ENCODE data around the gene SDF4.

Gene SDF4

DNA sequence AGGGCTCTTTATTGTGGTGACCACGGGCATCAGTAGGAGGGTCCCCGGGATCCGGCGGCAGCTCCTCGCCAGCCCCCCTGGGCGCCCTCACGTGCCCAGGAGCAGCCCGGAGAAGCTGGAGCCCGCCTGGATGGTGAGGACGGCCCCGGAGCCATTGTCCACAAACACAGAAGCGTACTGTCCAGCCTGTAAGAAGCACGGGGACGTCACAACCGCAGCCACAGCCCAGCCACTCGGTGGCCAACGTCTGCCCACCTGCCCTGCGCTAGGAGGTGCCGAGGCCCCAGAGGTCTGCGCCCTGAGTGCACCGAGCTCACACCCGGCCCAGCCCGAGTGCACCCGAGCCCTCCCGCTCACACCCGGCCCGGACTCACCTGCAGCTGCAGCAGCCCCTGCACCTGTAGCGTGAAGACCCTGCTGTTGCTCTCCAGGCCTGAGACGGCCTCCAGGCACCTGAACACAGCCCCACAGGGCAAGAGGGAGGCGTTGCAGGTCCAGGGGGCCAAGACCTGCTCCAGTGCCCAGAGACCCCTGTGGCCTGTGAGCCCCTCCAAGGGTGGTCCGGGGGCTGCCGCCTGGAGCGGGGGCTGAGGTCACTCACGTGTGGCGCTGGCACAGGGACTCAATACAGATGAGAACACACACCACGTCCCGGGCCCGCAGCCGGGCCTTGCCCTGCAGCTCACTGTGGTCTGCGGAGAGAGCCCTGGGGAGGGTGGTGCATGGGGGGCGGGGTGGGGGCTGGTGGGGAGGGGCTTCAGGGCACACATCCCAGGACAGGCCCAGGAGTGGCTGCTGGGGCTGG, 10.9 kb upstream of the SDF4 start:
- DNase-seq (ENCODE audit: low read depth): no peak

DNA sequence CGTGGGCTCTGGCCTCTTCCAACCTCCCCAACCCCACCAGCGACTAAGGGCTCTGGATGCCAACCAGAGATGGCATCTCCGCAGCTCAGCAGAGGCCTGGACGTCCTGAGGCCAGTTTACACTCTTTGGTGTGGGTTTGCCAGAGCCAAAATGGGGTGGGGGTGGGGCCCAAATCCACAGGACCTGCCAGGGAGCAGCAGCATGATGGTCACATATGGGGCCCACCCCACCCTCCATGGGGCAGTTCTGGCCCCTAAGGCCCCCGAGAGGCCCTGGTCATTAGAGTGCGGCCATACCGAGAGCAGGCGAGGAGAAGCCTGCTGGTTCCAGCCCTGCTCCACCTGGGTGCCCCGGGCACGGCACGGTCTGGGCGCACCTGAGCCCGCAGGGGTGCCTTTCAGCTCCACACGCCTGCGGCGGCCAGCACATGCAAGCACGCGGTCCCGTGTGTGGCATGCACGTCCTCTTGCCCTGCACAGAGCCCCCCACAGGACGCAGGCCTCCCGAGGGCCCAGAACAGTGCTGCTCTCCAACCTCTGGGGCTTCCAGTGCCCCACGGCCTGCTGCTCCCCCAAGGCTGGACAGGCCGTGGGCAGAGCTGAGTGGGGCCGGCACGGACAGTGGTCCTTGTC, 9.9 kb upstream of the SDF4 start:
- no peak for DNase-seq (ENCODE audit: low read depth)

DNA sequence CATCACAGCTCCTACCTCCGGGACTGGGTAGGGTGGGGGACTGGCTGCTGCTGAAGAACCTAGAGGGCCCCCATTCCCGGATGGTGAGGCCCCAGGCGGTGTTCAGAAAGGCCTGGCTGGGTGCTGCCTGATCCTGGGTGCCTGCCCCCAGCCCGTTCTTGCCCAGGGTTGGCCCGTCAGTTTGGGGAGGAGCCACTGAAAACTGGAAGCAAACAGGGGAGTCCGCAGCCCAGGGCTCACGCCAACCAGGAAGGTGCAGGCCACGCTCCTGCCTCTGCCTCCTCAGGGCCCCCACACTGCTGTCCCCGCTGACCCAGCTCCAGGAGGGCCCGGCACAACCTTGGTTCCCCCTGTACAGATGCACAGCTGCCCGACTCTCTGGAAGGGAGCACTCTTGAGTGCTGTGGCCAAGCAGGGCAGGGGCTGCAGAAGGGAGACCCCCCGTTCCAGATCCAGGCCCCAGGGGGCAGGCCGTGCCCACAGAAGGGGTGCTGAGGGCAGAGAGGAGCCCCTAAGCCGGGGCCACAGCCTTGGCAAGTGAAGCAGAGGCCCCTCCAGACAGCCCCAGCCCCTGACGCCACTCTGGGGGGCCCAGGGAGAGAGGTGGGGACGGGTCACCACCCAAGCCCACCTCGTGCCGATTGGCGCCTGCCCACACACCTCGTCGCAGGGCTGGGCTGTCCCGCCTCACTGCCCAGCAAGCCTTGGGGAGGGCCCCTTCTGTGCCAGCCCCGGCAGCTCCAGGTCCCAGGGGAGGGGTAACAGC, 9.2 kb upstream of the SDF4 start:
- DNase-seq (ENCODE audit: low read depth): no peak

DNA sequence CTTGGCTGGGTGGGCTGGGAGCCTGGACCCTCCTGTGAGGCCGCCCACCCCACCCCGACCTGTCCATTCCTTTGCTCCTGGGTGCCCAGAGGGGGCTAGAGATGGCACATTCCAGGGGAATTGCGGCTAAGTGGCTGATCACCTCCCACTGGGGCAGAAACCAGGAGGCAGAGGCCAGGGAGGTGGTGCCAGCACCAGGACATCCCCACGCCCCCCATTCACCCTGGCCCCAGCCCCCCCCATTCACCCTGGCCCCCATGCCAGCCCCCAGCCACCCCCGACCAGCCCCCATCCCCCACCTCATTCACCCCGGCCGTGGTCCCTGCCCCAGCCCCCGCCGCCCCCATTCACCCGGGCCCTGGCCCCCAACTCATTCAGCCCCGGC, 8.5 kb upstream of the SDF4 start:
- DNase-seq (ENCODE audit: low read depth): no peak

DNA sequence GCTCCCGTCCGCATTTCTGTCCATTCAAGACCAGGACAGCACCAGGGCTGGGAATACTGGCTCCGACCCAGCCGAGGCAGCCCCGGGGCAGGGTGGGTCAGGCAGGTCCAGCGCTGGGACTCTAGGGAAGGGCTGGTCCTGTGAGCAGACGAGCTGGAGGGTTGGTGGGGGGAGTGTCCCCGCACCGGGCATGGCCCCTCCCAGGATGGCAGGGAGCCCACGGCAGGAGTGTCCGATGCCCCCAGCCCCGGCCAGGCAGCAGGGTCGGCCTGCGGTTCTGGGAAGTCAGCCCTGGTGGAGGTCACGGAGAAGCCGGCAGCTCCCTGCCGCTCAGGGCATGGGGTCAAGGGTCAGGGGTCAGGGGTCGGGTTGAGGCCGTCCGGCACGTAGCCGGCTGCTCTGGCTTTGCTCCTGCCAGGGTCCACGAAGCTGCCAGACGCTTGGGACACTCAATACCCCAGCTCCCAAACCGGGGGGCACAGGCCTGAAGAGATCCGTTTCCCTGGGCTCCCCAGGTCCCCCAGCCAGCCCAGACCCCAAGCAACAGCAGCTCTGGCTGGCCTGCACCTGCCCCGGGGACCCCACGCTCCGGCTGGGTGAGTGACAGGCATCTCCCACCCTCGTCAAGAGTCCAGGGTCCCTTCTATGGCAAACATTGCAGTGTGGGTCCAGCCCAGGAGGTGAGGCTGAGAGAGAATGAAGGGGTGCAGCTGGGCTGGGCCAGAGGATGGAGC, 8.0 kb upstream of the SDF4 start:
- no peak for DNase-seq (ENCODE audit: low read depth)

DNA sequence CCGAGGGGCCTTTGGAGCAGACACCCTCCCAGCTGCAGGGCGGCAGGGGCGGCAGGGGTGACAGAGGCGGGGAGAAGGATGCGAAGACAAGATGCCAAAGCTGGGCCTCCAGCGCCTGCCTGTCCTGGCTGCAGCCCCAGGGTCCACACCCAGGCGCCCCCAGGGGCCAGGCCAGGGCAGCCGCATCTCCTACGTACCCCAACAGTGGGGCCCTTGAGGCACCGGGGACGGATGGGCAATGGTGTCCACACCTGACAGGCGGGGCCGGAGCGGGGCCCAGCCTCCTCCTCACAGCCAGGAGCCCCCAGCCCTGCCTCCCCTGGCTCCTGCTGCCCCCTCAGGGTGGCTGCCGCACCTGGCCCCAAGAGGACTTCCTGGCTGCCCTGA, 7.4 kb upstream of the SDF4 start:
- DNase-seq (ENCODE audit: low read depth): no peak

DNA sequence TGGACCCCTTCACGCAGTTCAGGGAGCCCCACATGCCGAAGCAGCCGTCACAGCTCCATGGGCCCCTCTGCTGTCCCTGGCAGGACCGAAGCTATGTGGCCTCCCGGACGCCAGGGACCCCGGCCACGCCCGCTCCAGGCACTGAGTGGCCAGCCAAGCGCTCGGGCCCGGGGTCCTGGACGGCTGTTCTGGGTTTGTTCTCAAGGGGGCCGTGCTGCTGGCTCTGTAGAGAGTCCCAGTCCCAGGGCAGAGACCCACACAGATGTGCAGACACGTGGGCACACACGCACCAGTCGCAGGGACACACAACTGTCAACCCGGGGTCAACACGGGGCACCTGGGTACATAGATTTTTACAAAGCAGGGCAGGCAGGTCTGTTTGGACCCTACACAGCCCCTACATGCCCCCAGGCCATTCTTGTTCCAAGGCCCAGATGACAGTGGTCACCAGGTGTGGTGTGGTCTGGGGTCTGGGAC, 6.9 kb upstream of the SDF4 start:
- DNase-seq (ENCODE audit: low read depth): no peak

DNA sequence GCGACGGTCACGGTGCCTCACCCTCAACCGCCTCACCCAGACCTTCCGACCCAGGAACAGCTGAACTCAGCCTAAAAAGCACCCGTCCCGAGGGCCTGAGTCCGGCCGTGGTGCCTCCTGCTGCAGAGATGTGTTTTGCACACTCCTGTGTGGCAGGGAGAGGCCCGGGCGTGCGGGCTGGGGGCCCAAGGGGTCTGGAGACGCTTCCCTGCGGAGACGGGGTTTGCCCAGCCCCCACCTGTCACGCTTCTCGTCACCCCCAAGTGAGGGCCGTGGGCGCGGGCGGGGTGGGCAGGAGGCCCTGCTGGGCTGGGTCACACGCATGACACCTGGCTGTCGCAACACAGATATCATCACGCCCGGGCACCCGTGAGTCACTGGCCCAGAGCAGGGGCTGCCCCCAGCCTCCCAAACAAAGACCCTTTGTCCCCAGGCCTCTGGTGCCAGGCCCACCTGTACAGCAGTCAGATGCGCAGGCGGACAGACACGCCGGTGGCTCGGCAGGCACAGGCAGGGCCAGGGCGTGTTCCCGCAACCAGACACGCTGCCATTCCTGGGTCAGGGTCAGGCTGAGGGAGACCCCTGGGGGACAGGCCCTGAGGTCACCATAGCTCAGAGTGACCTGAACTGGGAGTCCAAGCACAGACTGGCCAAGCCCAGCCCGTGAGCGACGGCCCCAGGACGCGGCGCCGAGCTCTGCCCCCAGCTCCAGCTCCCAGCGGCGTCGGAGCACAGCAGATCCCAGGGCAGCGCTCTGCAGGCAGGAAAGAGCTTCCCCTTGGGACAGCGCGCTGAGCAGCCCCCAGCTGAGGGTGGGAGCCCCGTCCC, 6.3 kb upstream of the SDF4 start:
- no peak for DNase-seq (ENCODE audit: low read depth)

DNA sequence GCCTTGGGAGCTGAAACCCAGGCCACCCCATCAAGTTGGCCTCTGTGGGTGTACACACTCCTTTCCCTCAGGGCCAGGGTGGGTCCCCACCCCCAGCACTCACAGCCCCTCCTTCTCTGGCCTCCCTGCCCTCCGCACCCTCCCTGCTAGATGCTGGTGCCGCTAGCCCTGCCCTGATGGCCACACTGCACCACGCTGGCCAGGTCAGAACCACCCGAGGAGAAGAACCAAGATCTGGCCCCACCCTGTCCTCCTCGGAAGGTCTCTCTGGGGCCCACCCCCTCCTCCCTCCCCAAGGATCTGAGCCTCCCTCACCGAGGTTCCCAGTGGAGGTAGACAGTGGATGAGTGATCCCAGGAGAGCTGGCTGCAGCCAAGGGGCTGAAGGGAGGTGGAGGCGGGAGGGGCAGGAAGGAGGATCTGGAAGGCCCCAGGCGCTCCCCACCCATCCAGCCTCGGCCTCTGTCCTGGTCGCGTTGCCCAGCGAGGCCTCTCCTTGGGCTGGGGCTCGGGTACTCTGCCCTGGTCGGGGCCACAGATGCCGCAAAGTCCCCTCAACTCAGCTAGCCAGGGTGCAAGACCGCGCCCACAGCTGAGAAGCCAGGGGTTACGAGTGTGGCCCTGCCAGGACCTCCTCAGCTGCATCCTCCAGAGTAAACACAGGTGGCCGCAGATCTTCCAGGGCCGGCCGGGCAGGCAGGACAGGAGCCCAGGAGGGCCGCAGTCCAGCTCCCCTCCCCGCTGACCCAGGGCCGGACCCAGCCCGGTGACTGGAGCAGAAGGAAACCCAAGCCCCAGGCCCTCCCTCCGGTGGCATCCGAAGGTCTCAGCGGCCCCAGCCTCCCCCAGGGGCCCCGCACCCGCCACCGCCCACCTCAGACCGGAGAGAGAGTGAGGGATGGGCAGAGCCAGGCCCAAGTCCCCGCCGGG, 5.4 kb upstream of the SDF4 start:
- DNase-seq (ENCODE audit: low read depth): no peak

DNA sequence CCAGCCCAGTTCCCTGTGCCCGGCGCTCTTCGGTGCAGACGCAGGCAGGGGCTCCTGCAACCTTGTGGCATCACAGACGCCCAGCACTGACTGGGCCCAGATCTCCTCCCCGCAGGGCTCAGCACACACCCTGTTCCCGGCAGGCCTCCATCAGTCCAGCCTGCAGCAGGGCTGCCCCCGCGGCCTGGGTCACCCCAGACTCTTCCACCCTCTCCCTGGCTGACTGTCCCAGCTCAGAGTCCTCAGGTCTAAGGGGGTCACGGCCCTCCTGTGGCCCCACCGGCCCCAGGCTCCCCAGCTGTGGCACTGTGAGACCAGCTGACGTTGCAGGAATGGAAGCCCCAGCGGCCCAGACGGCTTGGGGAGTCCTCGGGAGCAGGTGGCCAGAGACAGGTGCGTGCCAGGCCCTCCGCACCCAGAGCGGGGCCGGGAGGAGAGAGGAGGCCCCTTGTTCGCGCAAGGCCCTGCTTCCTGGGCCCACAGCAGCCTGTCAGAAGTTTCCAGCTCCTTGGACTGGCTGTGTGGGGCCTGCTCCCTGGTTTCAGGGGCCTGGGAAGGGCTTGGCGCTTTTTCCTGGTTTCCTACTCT, 4.5 kb upstream of the SDF4 start:
- no peak for DNase-seq (ENCODE audit: low read depth)

DNA sequence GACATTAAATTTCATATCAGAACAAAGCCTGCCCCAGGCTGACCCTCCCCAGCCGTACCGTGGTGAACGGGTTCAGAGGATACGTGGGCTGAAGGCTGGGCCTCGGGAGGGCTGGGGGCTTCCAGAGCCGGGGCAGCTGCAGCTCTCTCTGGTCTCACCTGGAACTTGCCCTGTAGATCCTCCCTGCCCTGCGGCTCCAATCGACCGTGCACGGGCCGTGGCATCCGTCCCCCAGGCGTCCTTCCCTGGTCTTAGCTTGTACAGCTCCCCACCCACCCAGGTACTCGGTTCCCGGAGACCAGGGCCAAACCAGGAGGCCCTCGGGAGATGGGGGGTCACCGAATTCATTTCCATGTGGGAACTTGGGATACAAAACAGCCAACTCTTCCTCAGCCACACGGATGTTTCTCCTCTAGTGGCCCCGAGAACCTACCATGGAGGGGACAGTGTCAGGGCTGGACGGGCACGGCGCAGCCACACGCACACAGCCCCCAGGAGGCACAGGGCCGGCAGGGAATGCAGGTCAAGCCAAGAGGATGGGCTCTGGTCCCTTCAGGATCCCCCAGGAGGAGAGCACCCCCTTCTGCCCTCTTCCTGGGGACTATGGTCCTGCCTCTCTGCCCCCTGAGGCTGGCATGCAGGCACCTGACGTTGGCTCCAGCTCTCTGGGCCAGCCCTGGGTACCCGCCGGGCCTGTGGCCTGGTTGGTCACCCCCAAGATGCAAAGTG, 3.4 kb upstream of the SDF4 start:
- no peak for DNase-seq (ENCODE audit: low read depth)

DNA sequence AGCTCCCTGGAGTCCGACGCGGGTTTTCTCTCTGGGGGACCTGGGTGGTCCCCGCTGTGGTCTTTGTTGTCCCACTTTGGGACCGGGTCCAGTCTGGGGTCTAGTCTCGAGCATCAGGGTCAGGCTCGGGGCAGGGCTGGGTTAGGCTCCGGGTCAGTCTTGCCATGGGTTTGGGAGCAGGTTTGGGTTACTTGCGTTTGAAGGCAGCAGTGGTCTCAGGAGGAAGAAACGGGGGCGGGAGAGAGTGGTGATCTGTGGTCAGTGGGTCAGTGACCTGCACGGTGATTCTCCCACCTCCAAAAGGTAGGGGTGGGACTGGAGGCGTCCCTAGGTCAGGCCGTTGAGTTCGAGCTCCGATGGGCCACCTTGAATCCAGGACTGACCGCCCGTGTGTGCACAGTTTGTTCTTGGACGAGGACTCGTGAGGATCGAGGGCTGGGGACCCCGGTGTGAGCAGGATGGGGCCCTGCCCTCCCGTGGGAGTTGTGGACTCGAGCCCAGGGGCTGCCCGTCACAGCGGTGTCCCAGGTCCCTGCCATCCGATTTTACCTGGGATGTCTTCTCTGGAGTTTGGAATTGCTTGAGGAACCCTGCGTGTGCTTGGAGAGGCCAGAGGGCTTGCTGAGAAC, 2.5 kb upstream of the SDF4 start:
- no peak for DNase-seq (ENCODE audit: low read depth)

DNA sequence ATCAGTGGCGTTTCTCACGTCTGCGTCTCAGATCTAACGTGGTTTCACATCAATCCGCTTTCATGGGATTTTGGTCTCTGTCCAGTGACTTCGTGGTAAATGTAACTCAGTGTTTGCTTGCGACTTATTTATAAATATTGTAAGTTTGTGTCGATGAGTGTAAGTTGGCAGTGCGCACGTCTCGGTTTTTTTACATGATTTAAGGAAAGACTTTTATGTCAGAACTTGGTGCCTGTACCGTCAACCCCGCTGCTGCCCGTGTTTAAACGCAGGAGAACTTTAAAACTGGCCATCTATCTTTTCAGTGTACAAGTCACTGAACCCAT, 1.7 kb upstream of the SDF4 start:
- DNase-seq (ENCODE audit: low read depth): no peak

DNA sequence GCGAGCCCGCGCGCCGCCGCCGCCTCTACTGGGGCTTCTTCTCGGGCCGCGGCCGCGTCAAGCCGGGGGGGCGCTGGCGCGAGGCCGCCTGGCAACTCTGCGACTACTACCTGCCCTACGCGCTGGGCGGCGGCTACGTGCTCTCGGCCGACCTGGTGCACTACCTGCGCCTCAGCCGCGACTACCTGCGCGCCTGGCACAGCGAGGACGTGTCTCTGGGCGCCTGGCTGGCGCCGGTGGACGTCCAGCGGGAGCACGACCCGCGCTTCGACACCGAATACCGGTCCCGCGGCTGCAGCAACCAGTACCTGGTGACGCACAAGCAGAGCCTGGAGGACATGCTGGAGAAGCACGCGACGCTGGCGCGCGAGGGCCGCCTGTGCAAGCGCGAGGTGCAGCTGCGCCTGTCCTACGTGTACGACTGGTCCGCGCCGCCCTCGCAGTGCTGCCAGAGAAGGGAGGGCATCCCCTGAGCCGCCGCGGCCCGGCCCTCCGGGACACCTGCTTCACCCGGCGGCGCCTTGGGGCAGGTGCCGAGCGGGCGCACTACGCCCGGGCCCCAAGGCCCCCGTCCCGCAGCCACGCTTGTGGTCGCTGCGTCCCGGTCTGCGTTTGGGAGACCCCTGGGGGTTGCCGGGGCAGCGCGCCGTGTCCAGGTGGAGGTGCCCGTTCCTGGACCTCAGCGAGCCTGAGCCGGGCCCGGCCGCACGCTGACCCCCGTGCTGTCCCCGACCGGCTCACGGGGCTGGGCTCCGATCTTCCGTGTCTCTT, 1.2 kb upstream of the SDF4 start:
- no peak for DNase-seq (ENCODE audit: low read depth)

DNA sequence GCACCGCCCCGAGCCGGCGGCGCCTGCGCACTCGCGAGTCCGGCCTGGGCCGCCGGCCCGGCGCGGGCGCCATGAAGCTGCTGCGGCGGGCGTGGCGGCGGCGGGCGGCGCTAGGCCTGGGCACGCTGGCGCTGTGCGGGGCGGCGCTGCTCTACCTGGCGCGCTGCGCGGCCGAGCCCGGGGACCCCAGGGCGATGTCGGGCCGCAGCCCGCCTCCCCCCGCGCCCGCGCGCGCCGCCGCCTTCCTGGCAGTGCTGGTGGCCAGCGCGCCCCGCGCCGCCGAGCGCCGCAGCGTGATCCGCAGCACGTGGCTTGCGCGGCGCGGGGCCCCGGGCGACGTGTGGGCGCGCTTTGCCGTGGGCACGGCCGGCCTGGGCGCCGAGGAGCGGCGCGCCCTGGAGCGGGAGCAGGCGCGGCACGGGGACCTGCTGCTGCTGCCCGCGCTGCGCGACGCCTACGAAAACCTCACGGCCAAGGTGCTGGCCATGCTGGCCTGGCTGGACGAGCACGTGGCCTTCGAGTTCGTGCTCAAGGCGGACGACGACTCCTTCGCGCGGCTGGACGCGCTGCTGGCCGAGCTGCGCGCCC, 501 bp upstream of the SDF4 start, which contains the start of gene B3GALT6:
Gene B3GALT6 (plus strand): TSS at position 30 of the 588 bp plus-strand sequence. CDS start 42 bp downstream, at position 72.
- DNase-seq (ENCODE audit: low read depth): no peak

DNA sequence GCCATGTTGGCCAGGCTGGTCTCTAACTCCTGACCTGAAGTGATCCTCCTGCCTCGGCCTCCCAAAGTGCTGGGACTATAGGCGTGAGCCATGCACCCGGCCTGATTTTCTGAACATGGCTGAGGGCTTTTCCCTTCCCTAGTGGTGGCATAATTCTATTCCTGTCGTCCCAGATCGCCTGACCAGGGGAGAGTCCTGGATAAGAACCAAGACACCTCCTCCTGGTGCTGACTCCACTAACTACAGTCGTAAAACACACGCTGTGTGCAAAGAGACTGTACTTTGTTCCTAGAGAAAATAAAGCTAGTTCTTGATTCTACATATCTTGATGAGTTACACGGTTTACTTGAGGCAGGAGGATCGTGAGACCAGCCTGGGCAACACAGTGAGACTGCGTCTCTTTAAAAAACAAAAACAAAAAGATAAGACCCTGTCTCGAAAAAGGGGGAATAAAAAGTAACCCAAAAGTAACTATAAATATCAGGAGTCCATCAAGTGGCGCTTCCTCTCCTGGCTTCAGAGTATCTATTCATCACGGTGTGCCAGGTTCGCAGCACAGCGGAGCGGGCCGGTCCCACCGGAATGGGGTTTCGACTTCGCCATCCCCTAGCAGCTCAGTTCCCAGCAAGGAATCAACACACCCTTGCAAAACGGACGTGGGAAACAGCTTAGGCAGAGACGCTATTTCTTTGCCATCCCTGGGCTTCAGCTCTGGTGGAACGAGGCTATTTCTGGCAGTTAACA, 973 bp downstream of the SDF4 start:
- DNase-seq (ENCODE audit: low read depth): no peak

DNA sequence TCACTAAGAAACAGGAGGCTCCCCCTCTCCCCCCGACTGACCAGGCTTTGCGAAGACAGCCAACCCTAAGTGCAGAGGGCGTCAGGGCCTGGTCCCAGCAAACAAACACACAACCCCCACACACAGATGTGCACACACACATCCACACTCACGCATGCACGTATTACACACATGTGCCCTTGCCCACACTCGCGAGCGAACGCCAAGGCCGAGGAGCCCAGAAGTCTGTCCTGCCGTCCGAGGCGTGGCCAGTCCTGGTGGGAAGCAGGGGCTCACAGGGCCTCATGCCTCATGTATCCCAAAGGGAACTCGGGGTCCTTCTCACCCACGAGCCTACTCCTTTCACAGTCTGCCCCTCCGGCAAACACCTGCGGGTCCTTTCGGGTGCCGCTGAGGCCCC, 2.0 kb downstream of the SDF4 start:
- DNase-seq (ENCODE audit: low read depth): no peak
